ENCODE measurements around the gene PNMA6E.

DNA sequence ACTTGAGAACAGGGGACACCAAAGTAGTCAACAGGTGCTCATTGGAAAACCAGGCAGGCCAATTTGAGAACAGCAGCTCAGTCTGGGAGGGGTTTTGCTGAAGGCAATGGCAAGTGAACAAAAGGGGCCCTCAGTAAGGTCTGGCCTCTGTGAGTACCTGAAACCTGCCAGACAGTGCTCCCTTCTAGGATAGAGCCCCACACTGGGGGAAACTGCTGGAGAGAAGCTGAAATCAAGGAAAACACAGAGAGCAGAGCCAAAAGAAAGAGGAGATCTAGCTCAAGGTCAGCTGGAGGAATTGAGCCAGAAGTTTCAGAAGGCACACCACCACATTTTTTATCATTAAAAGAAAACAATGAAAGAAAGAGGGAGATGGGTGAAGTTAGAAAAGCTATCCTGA lies 28.2 kb downstream of the PNMA6E start:
- TF ChIP-seq, protein P1, sequence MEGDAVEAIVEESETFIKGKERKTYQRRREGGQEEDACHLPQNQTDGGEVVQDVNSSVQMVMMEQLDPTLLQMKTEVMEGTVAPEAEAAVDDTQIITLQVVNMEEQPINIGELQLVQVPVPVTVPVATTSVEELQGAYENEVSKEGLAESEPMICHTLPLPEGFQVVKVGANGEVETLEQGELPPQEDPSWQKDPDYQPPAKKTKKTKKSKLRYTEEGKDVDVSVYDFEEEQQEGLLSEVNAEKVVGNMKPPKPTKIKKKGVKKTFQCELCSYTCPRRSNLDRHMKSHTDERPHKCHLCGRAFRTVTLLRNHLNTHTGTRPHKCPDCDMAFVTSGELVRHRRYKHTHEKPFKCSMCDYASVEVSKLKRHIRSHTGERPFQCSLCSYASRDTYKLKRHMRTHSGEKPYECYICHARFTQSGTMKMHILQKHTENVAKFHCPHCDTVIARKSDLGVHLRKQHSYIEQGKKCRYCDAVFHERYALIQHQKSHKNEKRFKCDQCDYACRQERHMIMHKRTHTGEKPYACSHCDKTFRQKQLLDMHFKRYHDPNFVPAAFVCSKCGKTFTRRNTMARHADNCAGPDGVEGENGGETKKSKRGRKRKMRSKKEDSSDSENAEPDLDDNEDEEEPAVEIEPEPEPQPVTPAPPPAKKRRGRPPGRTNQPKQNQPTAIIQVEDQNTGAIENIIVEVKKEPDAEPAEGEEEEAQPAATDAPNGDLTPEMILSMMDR (IDR thresholded peaks at IDR 0.05; ENCODE audit: low read depth, low read length, poor library complexity, severe bottlenecking): no peak
- no peak for TF ChIP-seq EZH2phosphoT487 (IDR thresholded peaks at IDR 0.05; ENCODE audit: borderline replicate concordance, low read length)
